Midbrain (tissue), 1 donor: ENCODE results near the gene CPAMD8.
"Not testable (repeated sequence)": the region's sequence is repeated elsewhere in the genome, so short reads cannot be mapped to it uniquely, and the experiment has no call there.

Experiments used
- DNase-seq: peaks from one replicate; lab custom pipeline; 2025; lab: John Stamatoyannopoulos, UW

The CPAMD8 gene

GRCh38 chr19:17041976-17042375, 15.4 kb upstream of the CPAMD8 start:
- DNase-seq = no peak

- peak; percentile 63 for DNase-seq
Measured at GRCh38 chr19:17037966-17038500, 11.4 kb upstream of the CPAMD8 start.

DNA sequence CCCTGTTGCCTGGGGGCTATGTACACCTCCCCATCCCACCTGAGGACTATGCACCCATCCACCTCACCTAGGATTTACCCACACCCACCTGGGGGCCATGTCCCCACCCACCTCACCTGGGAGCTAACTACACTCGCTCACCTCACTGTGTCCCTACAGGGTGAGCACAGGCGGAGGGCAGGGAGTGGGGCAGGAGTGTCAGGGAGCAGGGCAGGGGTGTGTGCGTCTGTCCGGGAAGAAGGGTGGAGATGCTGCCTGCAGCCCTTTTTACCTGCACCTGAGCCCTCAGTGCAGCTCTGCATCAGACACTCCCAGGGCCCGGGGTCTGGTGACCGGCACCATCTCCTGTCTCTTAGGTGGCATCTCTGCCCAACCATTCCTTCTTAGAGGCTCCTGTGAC, 10.6 kb upstream of the CPAMD8 start:
- DNase-seq = no peak

DNA sequence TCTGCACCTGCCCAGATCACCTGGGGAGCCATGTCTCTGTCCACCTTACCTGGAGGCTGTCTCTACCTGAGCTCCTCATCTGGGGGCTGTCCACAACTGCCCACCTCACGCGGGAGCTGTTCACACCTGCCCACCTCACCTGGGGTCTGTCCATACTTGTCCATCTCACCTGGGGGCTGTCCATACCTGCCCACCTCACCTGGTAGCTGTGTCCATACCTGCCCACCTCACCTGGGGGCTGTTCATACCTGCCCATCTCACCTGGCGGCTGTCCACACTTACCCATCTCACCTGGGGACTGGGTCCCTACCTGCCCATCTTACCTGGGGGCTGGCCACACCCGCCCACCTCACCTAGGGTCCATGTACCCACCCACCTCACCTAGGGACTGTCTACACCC, 10.0 kb upstream of the CPAMD8 start:
- DNase-seq = no peak

DNA sequence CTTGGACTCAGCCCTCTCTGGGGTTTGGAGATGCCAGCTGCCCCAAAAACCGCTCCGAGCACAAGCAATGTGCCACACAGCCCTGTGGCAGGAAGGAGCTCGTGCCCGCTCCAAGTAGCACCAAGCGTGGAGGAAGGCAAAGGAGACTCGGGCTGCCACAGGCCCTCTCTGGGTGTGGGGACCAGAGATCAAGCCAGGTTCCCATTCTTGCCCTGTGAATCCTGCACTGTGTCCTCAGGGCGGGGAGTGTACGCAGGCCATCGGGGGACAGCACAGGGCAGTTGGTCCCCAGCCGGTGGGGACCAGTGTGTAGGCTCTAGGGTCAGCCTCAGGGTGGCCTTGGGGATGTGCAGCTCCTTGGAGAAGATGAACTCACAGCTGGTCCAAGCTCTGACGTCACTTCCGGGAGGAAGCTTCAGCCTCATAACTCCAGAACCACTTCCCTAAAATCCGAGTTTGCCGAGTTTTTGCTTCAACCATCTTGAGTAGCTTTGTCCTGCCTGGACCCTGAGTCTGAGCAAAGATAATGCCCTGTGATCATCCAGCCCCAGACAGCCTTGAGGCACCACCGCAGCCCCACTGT, 9.3 kb upstream of the CPAMD8 start:
- no peak for DNase-seq

DNA sequence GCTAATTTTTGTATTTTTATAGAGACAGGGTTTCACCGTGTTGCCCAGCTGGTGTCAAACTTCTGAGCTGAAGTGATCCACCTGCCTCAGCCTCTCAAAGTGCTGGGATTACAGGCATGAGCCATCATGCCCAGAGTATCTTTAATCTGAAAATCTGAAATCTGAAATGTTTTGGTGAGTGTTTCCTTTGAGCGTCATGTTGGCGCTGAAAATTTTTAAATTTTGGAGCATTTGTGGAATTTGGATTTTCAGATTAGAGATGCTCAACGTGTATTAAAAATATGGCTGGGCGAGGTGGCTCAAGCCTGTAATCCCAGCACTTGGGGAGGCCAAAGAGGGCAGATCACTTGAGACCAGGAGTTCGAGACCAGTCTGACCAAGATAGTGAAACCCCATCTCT, 5.1 kb upstream of the CPAMD8 start:
- DNase-seq = no peak

DNA sequence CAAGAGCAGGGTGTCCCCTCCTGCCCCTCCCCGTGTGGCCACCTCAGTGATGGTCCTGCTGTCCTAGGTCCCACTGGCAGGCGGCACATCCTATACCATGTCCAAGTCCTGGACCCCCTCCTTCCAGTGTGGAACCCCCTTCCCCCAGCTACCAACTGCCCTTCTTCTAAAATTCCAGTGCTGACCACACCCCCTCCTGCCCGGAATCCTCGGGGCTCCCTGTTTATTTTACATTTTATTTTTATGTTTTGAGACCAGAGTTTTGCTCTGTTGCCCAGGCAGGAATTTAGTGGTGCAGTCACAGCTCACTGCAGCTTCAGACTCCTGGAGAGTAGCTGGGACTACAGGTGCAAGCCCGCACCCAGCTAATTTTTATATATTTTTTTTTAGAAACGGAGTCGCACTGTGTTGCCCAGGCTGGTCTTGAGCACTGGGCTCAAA, 945 bp upstream of the CPAMD8 start:
- no peak for DNase-seq

GRCh38 chr19:17025991-17026658, 485 bp downstream of the CPAMD8 start:
- no peak for DNase-seq

DNA sequence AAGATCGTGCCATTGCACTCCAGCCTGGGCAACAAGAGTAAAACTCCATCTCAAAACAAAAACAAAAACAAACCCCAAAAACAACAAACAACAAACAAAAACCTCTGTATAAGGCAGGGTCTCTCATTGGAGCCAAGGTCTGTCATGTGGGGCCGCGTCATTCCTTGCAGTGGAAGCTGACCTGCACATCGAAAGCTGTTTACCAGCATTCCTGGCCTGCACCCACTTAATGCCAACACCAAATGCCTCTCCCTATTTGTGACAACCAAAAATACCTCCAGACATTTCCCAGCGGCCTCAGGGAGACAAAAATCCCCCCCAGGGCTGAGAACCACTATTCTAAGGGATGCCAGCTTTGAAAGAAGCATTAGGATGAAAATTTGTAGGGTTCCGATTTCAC, 1.2 kb downstream of the CPAMD8 start:
- DNase-seq = no peak

GRCh38 chr19:17024941-17025340, 1.7 kb downstream of the CPAMD8 start:
- not testable (repeated sequence) for DNase-seq

DNA sequence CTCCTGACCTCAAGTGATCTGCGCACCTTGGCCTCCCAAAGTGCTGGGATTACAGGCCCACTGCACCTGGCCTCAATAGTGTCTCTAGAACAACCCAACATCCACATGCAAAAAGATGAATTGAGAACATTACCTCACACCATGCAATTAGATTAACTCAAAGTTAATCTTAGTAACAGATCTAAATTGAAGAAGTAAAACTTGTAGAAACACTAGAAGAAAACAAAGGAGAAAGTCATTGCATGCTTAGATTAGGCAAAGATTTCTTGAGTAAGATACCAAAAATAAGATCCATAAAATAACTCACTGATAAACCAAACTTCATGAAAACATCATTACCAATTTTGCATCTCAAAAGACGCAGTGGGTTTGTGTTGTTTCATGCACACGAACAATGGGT, 2.8 kb downstream of the CPAMD8 start:
- no peak for DNase-seq

DNA sequence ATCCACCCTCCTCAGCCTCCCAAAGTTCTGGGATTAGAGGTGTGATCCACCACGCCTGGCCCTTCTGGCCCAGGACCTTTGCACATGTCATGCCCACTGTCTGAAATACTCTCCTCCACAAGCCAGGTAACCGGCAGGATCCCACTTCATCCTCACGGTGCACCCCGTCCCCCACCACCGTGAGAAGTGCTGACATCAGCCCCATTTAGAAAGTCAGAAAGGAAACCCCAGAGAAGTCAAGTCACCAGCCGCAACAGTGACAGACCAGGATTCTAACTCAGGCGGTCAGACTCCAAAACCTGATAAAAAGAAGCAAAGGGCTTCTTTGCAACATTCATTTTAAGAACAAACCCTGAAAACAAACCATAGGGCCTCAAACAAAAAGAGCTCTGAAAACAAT, 3.9 kb downstream of the CPAMD8 start:
- DNase-seq = no peak

DNA sequence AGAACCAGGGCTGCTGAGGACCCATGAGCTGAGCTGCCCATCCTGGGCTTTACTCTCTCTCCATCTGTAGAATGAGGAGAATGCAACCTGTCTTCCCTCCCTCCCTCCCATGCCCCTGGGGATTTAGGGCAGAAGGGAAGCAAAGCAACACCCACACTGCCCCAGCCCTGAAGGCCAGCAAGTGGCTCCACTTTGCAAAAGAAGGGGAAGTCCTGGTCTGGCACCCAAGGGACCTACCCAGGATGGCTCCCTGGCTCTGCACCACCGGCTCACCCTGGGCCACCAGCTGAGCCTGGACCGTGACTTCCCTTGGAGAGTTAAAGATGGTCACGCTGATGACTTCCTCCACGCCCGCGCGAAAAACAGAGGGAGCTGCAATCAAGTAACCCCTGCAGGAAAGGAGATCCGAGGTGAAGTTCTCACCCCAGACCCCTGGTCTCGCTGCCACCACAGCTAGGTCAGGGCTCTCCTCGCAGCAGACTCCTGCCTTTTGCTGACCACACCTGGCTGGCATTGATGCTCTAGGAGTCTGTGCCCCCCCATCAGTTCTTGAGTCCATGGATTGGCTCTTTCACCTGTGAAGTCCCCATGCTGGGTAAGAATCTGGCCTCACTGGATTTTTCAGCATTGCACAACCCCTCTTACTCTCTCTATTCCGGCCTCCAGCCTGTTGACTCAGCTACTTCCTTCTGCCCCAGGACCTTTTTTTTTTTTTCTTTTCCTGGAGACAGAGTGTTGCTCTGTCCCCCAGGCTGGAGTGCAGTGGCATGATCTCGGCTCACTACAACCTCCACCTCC, 4.6 kb downstream of the CPAMD8 start:
- no peak for DNase-seq

- DNase-seq = no peak
Measured at GRCh38 chr19:17021328-17021727, 5.3 kb downstream of the CPAMD8 start.

GRCh38 chr19:17020823-17021222, 5.8 kb downstream of the CPAMD8 start:
- no peak for DNase-seq

DNA sequence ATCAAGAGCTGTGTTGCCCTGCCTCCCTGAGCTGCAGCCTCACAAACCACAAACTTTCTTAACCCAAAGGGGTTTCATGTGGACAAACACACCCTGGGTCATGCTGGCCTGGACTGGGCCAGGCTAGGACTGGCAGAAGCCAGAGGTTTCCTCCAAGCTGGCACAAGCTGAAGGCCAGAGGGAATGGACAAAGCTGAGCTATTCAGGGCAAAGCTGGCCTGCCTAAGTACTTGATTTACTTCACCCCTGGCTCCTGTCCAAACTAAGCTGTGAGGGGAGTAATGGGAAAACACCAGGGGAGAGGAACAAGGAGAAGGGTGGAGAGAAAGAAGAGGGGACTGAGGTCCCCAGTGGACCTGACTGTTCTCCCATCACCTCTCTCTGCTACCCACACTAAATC, 6.2 kb downstream of the CPAMD8 start:
- peak; percentile 36 for DNase-seq

DNA sequence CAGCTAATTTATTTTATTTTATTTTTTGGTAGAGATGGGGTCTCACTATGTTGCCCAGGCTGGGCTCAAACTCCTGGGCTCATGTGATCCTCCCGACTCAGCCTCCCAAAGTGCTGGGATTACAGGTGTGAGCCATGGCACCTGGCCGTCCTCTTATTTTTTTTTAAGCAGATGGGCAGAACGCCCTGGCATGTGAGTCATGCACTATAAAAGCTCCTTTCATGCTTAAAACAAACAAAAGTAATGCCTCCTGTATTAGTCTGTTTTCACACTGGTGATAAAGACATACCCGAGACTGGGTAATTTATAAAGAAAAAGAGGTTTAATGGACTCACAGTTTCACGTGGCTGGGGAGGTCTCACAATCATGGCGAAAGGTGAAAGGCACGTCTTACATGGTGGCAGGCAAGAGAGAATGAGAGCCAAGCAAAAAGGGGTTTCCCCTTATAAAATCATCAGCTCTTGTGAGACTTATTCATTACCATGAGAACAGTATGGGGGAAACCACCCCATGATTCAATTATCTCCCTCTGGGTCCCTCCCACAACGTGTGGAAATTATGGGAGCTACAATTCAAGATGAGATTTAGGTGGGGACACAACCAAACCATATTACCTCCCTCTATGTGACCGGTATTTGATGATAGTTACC, 12.3 kb downstream of the CPAMD8 start:
- not testable (repeated sequence) for DNase-seq

DNA sequence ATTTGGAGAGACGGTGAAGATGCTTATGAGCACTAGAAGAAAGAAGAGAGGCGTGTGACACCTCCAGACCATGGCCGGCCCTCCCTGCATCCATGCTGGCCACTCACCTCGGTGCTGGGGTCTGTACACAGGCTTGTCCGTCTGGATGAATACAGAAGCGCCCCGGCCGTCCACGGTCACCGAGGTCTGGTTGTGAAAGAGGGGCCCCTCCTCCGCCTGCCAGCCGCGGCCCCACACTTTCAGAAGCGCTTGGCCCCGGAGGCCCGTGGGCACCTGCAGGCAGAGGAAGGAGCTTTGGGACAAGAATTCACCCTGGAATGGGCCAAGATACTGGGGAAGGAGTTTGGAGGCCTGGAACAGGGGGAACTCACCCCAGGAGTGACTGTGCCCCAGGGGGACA, 15.1 kb downstream of the CPAMD8 start:
- no peak for DNase-seq

DNA sequence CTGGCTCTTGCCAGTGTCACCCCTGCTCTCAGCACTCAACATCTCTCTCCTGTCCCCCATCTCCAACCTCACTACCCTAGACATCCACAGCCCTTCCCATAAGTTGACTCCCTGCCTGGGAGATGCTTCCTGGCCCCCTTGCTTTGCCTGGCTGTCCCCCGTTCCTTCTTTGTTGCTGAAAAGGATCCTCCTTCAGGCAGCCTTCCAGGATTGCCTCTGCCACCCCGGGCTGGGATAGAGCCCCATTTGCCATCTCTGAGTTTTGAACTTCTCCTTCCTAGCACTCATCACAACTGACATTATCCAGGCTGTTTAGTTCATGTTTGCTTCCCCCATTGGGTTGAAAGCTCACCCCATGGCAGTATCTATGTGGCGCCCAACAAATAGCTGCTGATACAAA, 20.0 kb downstream of the CPAMD8 start:
- DNase-seq = no peak

- no peak for DNase-seq
Measured at GRCh38 chr19:17005000-17005399, 21.6 kb downstream of the CPAMD8 start.

GRCh38 chr19:17004386-17004785, 22.2 kb downstream of the CPAMD8 start:
- no peak for DNase-seq

DNA sequence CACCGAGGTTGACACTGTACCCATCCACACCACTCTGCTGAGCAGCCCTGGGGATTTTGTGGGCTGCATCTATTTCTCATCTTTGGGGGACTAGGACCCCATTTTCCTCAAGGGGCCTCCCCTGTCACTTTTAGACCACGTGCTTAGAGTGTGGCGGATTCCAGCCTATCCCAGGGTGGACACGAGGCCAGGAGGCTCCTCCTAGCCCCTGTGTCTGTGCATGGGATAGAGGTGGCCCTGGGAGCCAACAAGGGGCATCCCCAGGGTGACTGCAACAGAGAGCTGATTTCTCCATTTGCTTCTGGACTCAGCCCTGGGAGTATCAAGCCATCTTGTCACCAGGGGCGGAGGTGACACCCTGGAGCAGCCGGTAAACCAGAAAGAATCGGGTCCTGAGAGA, 24.2 kb downstream of the CPAMD8 start:
- no peak for DNase-seq
